ENCODE measurements around the gene B4GALT5. TPM values are rescaled to one million over a fixed set of nuclear protein-coding genes. Genes with fewer than 3 reads are reported as not detected.
A peak's percentile ranks its signal among the peaks of the same experiment; 100 is the strongest.
"Not testable (repeated sequence)": the region's sequence is repeated elsewhere in the genome, so short reads cannot be mapped to it uniquely, and the experiment has no call there.

The B4GALT5 gene
- total RNA-seq, 2 donors from 2014 or later = 9.3 to 12.2 TPM

DNA sequence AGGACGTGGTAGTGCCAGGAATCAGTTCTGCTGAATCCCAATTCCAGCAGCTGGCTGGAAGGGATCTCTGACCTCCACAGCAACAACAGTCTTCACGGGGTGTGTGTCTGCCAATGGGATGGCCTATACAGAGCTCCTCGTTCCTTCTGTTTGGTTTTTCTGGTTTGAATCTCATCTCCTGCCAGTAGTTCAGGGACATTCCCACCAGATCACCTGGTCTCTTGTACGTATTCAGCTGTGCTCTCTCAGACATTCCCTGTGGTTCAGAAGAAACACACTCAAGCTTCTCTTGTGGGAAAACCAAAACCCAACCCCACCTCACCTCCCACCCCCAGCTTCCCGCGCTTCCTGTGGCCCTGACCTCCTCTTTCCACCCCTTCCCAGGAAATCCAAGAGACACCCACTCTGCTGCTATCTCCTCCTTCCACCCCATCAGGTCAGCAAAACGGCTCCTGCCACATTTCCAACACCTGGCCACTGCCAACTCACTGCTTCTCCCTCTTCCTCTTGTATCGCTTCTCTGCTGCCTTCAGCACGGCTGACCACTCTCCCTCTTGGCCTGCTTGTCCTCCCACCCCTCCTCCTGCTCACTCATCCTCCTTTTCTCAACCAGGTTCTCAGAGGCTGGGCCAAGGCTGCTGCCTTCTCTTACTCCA, 82.5 kb downstream of the B4GALT5 start:
- TF ChIP-seq CTCF (IDR thresholded peaks at IDR 0.05) = no peak
- no peak for TF ChIP-seq POLR2A (IDR thresholded peaks at IDR 0.05)
- Histone ChIP-seq H3K27ac (peak overlapping the region; percentile 5 to 58 (median 34)), H3K36me3 (replicated peaks in 1 of 2; ENCODE audit: insufficient read depth in 1 of 2, low read depth in 2 of 2) (peaks cover 0 to 8% of the 10 kb centered on the region in 2 donors), H3K27me3 (no peaks in the 10 kb centered on the region), H3K4me1 (peaks cover 7% of the 10 kb centered on the region), H3K4me3 (no peak overlapping the region), H3K9me3 (no peaks in the 10 kb centered on the region)
- intact Hi-C loops (cut with DNase I) = no loop called here
- peak in 1 of 4 donors; percentile 21 for DNase-seq
- peak; percentile 56 for ATAC-seq
- 39 to 50% methylated on average over 9 of the region's 9 CpGs for WGBS, 2 donors

- Histone ChIP-seq H3K4me3 (no peak overlapping the region), H3K9me3 (no peaks in the 10 kb centered on the region), H3K4me1 (peaks cover 5% of the 10 kb centered on the region), H3K27ac (peak overlapping the region in 3 of 4 donors; percentile 24 to 58 (median 43)), H3K36me3 (replicated peaks in 1 of 2; ENCODE audit: insufficient read depth in 1 of 2, low read depth in 2 of 2) (peaks cover 0 to 4% of the 10 kb centered on the region in 2 donors), H3K27me3 (no peaks in the 10 kb centered on the region)
- ATAC-seq (no peak), DNase-seq (no peak)
- intact Hi-C loops (cut with DNase I) = no loop called here
- WGBS, 2 donors = 78 to 81% methylated on average over 10 of the region's 10 CpGs
- TF ChIP-seq POLR2A (IDR thresholded peaks at IDR 0.05) (no peak), CTCF (IDR thresholded peaks at IDR 0.05) (no peak)
These were observed 83.2 kb downstream of the B4GALT5 start for GRCh38 chr20:49630396-49630951.

DNA sequence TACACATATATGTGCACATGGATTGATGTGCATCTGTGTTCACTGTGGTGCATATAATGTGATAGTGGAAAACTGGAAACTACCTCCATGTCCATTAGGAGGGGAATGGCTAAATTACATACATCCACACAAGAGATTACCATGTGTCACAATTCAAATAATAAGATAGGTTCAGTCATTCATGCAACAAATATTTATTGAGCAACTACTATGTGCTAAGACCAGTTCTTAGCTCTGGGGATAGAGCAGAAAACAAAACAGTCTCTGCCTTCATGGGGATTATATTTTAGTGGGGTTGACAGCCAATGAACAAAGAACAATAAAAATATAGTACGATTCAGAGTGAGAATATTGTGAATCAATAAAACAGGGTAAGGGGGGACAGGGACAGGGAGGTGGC, 84.1 kb downstream of the B4GALT5 start:
- DNase-seq = no peak
- Histone ChIP-seq H3K27me3 (no peaks in the 10 kb centered on the region), H3K9me3 (no peaks in the 10 kb centered on the region), H3K27ac (no peak overlapping the region), H3K36me3 (replicated peaks in 1 of 2; ENCODE audit: insufficient read depth in 1 of 2, low read depth in 2 of 2) (peaks cover 0 to 2% of the 10 kb centered on the region in 2 donors), H3K4me3 (no peak overlapping the region), H3K4me1 (peaks cover 5% of the 10 kb centered on the region)
- intact Hi-C loops (cut with DNase I) = no loop called here
- ATAC-seq = no peak
- WGBS, 2 donors = 91 to 92% methylated on average over 1 of the region's 1 CpG
- TF ChIP-seq POLR2A (IDR thresholded peaks at IDR 0.05) = no peak
- TF ChIP-seq CTCF (IDR thresholded peaks at IDR 0.05) = no peak

DNA sequence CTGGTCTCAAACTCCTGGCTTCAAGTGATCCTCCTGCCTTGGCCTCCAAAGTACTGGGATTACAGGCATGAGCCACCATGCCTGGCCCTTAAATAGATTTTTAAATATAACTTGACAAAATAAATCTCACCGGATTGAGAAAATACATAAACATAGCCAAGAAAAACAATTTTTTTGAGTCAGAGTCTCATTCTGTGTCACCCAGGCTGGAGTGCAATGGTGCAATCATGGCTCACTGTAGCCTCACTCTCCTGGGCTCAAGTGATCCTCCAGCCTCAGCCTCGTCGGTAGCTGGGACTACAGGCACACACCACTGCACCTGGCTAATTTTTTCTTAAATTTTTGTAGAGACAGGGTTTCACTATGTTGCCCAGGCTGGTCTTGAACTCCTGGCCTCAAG, 85.4 kb downstream of the B4GALT5 start:
- H3K27ac ChIP-seq; DNase-seq; ATAC-seq; H3K4me3 ChIP-seq; H3K9me3 ChIP-seq; intact Hi-C loops (cut with DNase I); H3K4me1 ChIP-seq; H3K27me3 ChIP-seq; H3K36me3 ChIP-seq (replicated peaks in 1 of 2; ENCODE audit: insufficient read depth in 1 of 2, low read depth in 2 of 2): not testable (repeated sequence)
- 91 to 94% methylated on average over 3 of the region's 3 CpGs for WGBS, 2 donors

GRCh38 chr20:49627329-49627761, 86.3 kb downstream of the B4GALT5 start:
- intact Hi-C loops (cut with DNase I) = no loop called here
- 74 to 81% methylated on average over 6 of the region's 6 CpGs for WGBS, 2 donors
- ATAC-seq (no peak), DNase-seq (no peak)
- Histone ChIP-seq H3K36me3 (replicated peaks in 1 of 2; ENCODE audit: insufficient read depth in 1 of 2, low read depth in 2 of 2) (no peaks in the 10 kb centered on the region), H3K9me3 (no peaks in the 10 kb centered on the region), H3K27me3 (no peaks in the 10 kb centered on the region), H3K4me1 (peaks cover 5% of the 10 kb centered on the region), H3K4me3 (no peak overlapping the region), H3K27ac (no peak overlapping the region)
- TF ChIP-seq CTCF (IDR thresholded peaks at IDR 0.05) (no peak), POLR2A (IDR thresholded peaks at IDR 0.05) (no peak)

GRCh38 chr20:49624988-49625387, 88.7 kb downstream of the B4GALT5 start:
- WGBS, 2 donors = 90 to 92% methylated on average over 7 to 10 of the region's 10 CpGs
- ATAC-seq; H3K9me3 ChIP-seq; H3K4me1 ChIP-seq; H3K4me3 ChIP-seq; intact Hi-C loops (cut with DNase I); H3K36me3 ChIP-seq (replicated peaks in 1 of 2; ENCODE audit: insufficient read depth in 1 of 2, low read depth in 2 of 2); H3K27me3 ChIP-seq; H3K27ac ChIP-seq; DNase-seq: not testable (repeated sequence)

Measured in body of pancreas (tissue), 4 donors.